ENCODE results near the gene VPS52.

- TF ChIP-seq CTCF (IDR thresholded peaks at IDR 0.05): no peak
- no peak for TF ChIP-seq EZH2phosphoT487 (IDR thresholded peaks at IDR 0.05)
- TF ChIP-seq EZH2 (IDR thresholded peaks at IDR 0.05): no peak
Observed at GRCh38 chr6:33216117-33216649, 55.5 kb downstream of the VPS52 start.
